ENCODE results near the gene TMC1.
A peak's percentile ranks its signal among the peaks of the same experiment; 100 is the strongest.
"Not testable (repeated sequence)": the region's sequence is repeated elsewhere in the genome, so short reads cannot be mapped to it uniquely, and the experiment has no call there.

The TMC1 gene

GRCh38 chr9:72521416-72521815 is at the start of gene TMC1:
Gene TMC1 (plus strand): TSS chr9:72521608. CDS start chr9:72648649, 127,041 bp downstream.
- DNase-seq (ENCODE audit: low read depth, low spot score), result peak; percentile 93

GRCh38 chr9:72473474-72474261 is 47.7 kb upstream of the TMC1 start:
- no peak for DNase-seq (ENCODE audit: low read depth, low spot score)

DNA sequence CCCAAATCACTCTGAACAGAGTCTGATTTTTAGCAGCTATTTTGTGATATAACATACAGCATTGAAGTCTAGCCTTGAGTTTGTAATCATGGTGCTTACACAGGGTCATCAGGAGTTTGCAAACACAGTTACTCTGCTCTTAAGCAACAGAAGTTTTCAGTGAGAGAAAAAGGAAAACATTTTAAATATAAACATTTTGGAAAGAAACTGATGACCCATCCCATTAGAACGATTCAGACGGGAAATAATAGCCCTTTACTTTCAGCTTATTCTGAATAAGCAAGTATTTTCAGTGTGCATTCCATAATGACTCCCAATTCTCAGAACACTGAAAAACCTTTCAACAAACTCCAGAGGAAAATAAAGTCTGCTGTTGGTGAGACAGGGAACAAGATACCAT is 46.7 kb upstream of the TMC1 start:
- no peak for DNase-seq (ENCODE audit: low read depth, low spot score)

DNA sequence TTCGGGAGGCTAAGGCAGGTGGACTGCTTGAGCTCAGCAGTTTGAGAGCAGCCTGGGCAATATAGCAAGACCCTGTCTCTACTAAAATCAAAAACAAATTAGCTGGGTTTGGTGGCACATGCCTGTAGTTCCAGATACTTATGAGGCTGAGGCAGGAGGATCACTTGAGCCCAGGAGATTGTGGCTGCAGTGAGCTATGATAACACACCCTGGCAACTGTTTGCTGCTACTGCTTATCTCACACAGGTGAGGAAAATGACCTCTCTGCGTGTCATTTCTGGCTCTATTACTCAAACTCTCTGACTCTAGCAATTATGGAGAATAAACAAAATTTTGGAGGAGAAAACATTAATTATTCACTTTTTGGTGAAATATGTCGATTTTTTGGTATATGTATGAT is 45.3 kb upstream of the TMC1 start:
- DNase-seq (ENCODE audit: low read depth, low spot score), result no peak

GRCh38 chr9:72476617-72477437 is 44.6 kb upstream of the TMC1 start:
- DNase-seq (ENCODE audit: low read depth, low spot score), result peak; percentile 62

- DNase-seq (ENCODE audit: low read depth, low spot score), result peak; percentile 81
Observed at GRCh38 chr9:72477930-72478518, 43.4 kb upstream of the TMC1 start.

GRCh38 chr9:72478966-72479365 is 42.4 kb upstream of the TMC1 start:
- DNase-seq (ENCODE audit: low read depth, low spot score), result no peak

GRCh38 chr9:72480261-72480660 is 41.1 kb upstream of the TMC1 start:
- DNase-seq (ENCODE audit: low read depth, low spot score), result not testable (repeated sequence)

- no peak for DNase-seq (ENCODE audit: low read depth, low spot score)
Observed at GRCh38 chr9:72480921-72481320, 40.5 kb upstream of the TMC1 start.

- no peak for DNase-seq (ENCODE audit: low read depth, low spot score)
Observed at GRCh38 chr9:72485821-72486593, 35.4 kb upstream of the TMC1 start.

GRCh38 chr9:72486594-72486955 is 34.8 kb upstream of the TMC1 start:
- no peak for DNase-seq (ENCODE audit: low read depth, low spot score)

DNA sequence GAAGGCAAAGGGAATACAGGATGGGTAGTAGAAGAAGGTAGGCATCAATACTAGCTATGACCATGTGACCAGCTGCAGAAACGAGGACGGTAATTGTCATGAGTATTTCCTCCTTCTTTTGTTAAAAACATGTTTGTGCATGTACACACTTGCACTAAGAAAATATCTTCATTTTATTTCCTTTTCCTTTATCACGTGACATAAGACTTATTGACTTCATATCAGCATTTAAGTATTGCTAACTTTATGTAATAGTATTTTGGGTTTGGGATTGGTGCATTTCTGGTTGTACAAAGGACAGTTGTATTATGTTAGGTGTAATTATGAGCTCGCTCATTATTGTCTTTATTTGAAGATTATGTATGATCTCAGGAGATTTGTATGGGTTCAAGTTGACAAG is 33.7 kb upstream of the TMC1 start:
- DNase-seq (ENCODE audit: low read depth, low spot score), result not testable (repeated sequence)

GRCh38 chr9:72489986-72490385 is 31.4 kb upstream of the TMC1 start:
- DNase-seq (ENCODE audit: low read depth, low spot score), result no peak

GRCh38 chr9:72491242-72491641 is 30.2 kb upstream of the TMC1 start:
- no peak for DNase-seq (ENCODE audit: low read depth, low spot score)

DNA sequence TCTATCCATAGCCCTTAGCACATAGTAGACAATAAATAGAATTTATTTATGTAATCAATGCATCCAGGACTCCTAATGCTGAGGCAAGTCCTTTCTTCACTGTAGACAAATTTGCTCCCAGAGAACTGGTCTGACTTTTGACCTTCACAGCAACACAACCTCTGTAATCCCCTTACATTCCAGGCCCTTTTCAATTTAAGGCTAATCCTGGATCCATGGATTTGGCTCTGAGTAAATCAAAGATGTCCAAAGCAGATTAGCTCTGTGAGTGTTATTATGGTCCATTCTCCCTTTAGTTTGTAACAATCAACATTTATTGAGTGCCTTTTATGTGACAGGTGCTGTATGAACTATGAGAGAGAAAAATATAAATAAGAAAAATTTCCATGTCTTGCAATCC is 27.4 kb upstream of the TMC1 start:
- DNase-seq (ENCODE audit: low read depth, low spot score), result no peak

DNA sequence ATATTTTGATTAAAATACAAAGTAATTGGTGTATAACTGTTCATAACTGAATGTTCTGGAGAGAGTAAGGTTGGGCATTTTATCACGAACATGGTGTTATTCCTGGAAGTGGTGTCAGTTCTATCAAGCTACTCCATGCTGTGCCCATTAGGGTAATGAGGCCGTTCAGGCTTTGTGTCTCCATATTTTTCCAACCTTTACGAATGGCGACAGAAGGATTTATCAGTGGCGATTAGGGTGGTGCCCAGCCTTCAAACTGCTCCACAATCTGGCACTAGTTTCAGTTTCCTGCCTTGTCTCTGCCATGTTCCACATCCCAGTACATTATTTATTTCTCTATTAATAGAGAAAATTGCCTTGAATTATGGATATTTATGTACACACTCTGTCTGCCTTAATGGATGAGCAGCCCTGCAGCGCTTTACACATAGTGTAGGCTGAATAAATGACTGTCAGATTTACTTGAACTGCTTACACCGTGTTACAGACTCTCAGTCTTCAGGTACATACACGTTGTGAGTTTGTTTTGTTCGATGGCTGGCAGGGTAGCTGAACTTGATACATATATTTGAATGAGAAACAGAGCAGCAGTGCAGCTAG is 23.9 kb upstream of the TMC1 start:
- DNase-seq (ENCODE audit: low read depth, low spot score), result no peak

GRCh38 chr9:72506615-72507014 is 14.8 kb upstream of the TMC1 start:
- DNase-seq (ENCODE audit: low read depth, low spot score), result no peak

GRCh38 chr9:72509053-72509452 is 12.4 kb upstream of the TMC1 start:
- DNase-seq (ENCODE audit: low read depth, low spot score), result no peak

DNA sequence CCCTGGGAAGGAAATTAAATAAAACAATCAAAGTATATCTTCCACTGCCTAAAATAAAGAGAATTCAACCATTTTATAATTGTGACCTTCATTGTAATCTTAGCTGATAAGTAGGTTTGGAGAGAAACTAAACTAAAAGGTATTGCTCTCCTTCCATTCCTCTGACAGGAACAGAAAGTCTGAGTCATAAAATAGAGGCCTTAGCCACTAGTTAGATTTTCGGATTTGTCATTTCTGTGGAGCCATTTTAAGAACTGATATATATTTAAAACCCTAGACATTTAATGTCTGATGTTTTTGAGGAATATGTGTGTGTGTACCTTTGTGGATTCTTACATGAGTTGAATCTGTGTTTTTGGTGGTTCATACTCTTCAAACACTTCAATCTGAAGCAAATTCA is 11.8 kb upstream of the TMC1 start:
- no peak for DNase-seq (ENCODE audit: low read depth, low spot score)

GRCh38 chr9:72521011-72521410 is 397 bp upstream of the TMC1 start:
- DNase-seq (ENCODE audit: low read depth, low spot score), result peak; percentile 63

DNA sequence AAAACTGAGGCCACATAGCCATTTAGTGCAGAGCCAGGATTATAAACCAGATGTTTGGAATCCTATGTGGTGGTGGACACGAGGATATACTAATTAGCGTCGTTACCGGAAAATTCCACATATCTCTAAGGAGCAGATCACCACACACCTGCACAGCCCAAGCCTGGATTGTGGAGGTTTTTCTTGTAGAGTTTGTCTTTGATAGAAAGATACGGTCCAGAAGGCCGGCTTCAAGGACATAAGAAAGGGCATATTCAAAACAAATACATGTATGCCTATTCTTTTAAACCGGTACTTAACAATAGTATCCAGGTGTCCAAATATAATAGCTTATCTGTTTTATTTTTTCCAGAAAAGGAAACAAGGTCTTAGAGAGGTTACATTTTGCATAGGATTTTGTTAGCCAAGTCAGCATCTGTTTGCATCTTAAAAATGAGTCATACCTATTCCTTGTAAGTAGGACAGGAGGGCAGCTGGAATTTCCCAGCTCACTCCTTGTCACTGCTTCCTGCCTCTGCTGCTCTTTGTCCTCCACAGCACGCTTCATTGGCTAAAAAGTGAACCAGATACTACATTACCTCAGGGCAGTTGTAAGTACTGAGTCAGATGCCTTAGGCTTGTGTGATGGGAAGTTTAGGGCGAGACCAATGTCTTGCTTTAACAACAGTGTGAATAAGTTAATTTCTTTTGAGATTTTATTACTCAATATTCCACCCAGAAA is 3.6 kb downstream of the TMC1 start:
- peak; percentile 91 for DNase-seq (ENCODE audit: low read depth, low spot score)

All from ELF-1 (cell line).